Measurements from ENCODE around the gene MAML3.

MAML3 gene

DNA sequence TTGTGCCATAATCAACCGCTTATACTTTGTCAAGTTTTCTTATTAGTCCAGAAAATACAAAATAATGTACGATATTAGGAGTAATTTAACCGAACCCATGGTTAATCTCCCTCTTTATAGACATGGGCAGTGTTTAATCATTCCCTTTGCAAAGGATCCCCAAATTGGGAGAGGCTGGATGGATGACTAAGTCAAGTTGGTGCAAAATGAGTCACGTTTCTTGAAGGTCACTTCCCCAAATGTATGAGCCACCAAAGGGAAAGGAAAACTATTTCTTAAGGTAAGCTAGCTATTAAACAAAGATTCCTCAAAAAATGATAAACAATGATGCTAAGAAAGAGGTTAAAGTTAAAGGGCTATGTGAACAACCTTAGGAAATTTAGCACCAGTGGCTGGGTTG, 17.5 kb downstream of the MAML3 start:
- TF ChIP-seq, protein P1, sequence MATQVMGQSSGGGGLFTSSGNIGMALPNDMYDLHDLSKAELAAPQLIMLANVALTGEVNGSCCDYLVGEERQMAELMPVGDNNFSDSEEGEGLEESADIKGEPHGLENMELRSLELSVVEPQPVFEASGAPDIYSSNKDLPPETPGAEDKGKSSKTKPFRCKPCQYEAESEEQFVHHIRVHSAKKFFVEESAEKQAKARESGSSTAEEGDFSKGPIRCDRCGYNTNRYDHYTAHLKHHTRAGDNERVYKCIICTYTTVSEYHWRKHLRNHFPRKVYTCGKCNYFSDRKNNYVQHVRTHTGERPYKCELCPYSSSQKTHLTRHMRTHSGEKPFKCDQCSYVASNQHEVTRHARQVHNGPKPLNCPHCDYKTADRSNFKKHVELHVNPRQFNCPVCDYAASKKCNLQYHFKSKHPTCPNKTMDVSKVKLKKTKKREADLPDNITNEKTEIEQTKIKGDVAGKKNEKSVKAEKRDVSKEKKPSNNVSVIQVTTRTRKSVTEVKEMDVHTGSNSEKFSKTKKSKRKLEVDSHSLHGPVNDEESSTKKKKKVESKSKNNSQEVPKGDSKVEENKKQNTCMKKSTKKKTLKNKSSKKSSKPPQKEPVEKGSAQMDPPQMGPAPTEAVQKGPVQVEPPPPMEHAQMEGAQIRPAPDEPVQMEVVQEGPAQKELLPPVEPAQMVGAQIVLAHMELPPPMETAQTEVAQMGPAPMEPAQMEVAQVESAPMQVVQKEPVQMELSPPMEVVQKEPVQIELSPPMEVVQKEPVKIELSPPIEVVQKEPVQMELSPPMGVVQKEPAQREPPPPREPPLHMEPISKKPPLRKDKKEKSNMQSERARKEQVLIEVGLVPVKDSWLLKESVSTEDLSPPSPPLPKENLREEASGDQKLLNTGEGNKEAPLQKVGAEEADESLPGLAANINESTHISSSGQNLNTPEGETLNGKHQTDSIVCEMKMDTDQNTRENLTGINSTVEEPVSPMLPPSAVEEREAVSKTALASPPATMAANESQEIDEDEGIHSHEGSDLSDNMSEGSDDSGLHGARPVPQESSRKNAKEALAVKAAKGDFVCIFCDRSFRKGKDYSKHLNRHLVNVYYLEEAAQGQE (IDR thresholded peaks at IDR 0.05; ENCODE audit: low read depth): no peak
- TF ChIP-seq, protein P2, sequence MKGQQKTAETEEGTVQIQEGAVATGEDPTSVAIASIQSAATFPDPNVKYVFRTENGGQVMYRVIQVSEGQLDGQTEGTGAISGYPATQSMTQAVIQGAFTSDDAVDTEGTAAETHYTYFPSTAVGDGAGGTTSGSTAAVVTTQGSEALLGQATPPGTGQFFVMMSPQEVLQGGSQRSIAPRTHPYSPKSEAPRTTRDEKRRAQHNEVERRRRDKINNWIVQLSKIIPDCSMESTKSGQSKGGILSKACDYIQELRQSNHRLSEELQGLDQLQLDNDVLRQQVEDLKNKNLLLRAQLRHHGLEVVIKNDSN (IDR thresholded peaks at IDR 0.05): no peak
- TF ChIP-seq YY1 (IDR thresholded peaks at IDR 0.05; ENCODE audit: low read depth) (no peak), RAD21 (IDR thresholded peaks at IDR 0.05; ENCODE audit: low read depth) (no peak), CREB1 (IDR thresholded peaks at IDR 0.05; ENCODE audit: low read depth) (no peak), TEAD4 (IDR thresholded peaks at IDR 0.05) (no peak), FOXM1 (IDR thresholded peaks at IDR 0.05; ENCODE audit: borderline replicate concordance, low read depth) (no peak), EGR1 (IDR thresholded peaks at IDR 0.05) (no peak), TAF1 (IDR thresholded peaks at IDR 0.05; ENCODE audit: low read depth) (no peak), ZBTB7A (IDR thresholded peaks at IDR 0.05; ENCODE audit: low read depth) (no peak), CEBPB (IDR thresholded peaks at IDR 0.05) (no peak), NFIC (IDR thresholded peaks at IDR 0.05) (no peak), EP300 (IDR thresholded peaks at IDR 0.05; ENCODE audit: borderline replicate concordance) (no peak), MAX (IDR thresholded peaks at IDR 0.05) (no peak)

GRCh38 chr4:140135529-140136088, 18.4 kb downstream of the MAML3 start:
- TF ChIP-seq NFIC (IDR thresholded peaks at IDR 0.05): no peak
- TF ChIP-seq, protein P1 (IDR thresholded peaks at IDR 0.05; ENCODE audit: low read depth): no peak
- TF ChIP-seq CEBPB (IDR thresholded peaks at IDR 0.05): no peak
- no peak for TF ChIP-seq CREB1 (IDR thresholded peaks at IDR 0.05; ENCODE audit: low read depth)
- TF ChIP-seq MAX (IDR thresholded peaks at IDR 0.05): no peak
- TF ChIP-seq RAD21 (IDR thresholded peaks at IDR 0.05; ENCODE audit: low read depth): no peak
- TF ChIP-seq TEAD4 (IDR thresholded peaks at IDR 0.05): no peak

DNA sequence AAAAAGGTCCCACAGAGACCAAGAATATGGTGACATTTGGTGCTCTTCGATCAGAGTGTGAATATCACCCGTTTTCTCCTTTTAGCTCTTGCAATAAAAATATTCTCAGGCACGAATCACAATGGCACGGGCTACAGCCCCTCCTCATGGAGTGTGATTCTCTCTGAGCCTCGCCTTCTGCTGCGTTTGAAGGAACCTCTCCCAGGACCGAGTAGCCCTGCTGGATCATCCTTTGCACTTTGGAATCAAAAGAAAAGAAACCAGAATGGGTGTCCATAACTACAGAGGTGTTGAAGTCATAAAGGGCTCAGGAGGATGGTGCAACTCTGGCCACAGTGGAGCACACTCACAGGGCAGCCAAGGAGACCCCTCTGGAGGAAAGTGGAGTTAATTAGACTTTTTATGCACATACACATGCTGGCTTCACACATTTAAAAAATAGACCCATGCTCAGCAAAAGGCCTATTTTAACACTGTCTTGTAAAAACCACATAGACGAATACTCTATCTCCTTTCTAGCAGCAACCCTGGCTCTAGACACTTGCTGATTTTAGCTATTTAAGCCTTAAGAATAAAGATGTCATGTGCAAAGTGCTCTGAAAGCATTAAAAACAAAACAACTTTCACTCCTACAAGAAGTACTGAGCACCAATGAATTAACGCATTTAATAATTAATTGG, 19.1 kb downstream of the MAML3 start:
- TF ChIP-seq TEAD4 (IDR thresholded peaks at IDR 0.05): no peak
- TF ChIP-seq CREB1 (IDR thresholded peaks at IDR 0.05; ENCODE audit: low read depth): no peak
- TF ChIP-seq, protein P1 (IDR thresholded peaks at IDR 0.05; ENCODE audit: low read depth): no peak
- TF ChIP-seq RAD21 (IDR thresholded peaks at IDR 0.05; ENCODE audit: low read depth): no peak
- no peak for TF ChIP-seq YY1 (IDR thresholded peaks at IDR 0.05; ENCODE audit: low read depth)
- TF ChIP-seq TCF12 (IDR thresholded peaks at IDR 0.05; ENCODE audit: low read depth): no peak
- TF ChIP-seq EGR1 (IDR thresholded peaks at IDR 0.05): no peak
- no peak for TF ChIP-seq MAX (IDR thresholded peaks at IDR 0.05)
- TF ChIP-seq EP300 (IDR thresholded peaks at IDR 0.05; ENCODE audit: borderline replicate concordance): no peak
- no peak for TF ChIP-seq CEBPB (IDR thresholded peaks at IDR 0.05)
- no peak for TF ChIP-seq FOXM1 (IDR thresholded peaks at IDR 0.05; ENCODE audit: borderline replicate concordance, low read depth)
- TF ChIP-seq, protein P2 (IDR thresholded peaks at IDR 0.05): no peak
- TF ChIP-seq ZBTB7A (IDR thresholded peaks at IDR 0.05; ENCODE audit: low read depth): no peak
- TF ChIP-seq TAF1 (IDR thresholded peaks at IDR 0.05; ENCODE audit: low read depth): no peak
- TF ChIP-seq NFIC (IDR thresholded peaks at IDR 0.05): no peak

- no peak for TF ChIP-seq FOXM1 (IDR thresholded peaks at IDR 0.05; ENCODE audit: borderline replicate concordance, low read depth)
- TF ChIP-seq EP300 (IDR thresholded peaks at IDR 0.05; ENCODE audit: borderline replicate concordance): no peak
Observed at GRCh38 chr4:140133576-140133975, 20.4 kb downstream of the MAML3 start.

Data from Ishikawa (cell line).